PC-3 (cell line): Measurements from ENCODE around the gene SUGCT. TPM values are rescaled to one million over a fixed set of nuclear protein-coding genes. Genes with fewer than 3 reads are reported as not detected.

Experiments used
- ATAC-seq: fragments of 200-7000 bp; cut with Tn5 transposase; 2 replicates; pipeline ENCODE4 v1.9.1; 2020; ENCODE audit warnings: mild to moderate bottlenecking, moderate library complexity
- BruUV-seq: library from RNA; stranded (reverse); fragments of 400-500 nt; replicated peaks from 2 replicates; lab custom pipeline; 2021; lab: Mats Ljungman, UMichigan
- CTCF ChIA-PET: fragments of 300-600 bp; sonication (Branson Sonifier 250); formaldehyde crosslinking; loops from one replicate; lab custom pipeline; 2022; ENCODE audit warnings: antibody characterized with exemption; lab: Charles Lee
- POLR2A ChIA-PET: fragments of 300-600 bp; sonication (Branson Sonifier 250); formaldehyde crosslinking; loops from one replicate; lab custom pipeline; 2022; ENCODE audit warnings: antibody characterized with exemption; ENCODE audit not compliant: unreplicated experiment; lab: Charles Lee
- DNase-seq: peaks from one replicate; pipeline ENCODE4 v3.0.0-alpha.2; 2015
- H2AFZ ChIP-seq: fragments of 300-600 bp; sonication (generic); 2 replicates; pipeline ENCODE4 v1.6.0; 2016; ENCODE audit warnings: antibody characterized with exemption, low read length
- H3F3A ChIP-seq: fragments of 300-600 bp; sonication (generic); one replicate; pipeline ENCODE4 v1.6.0; 2017; ENCODE audit warnings: antibody characterized with exemption, low read length, control low read depth, mild to moderate bottlenecking; ENCODE audit not compliant: unreplicated experiment
- H3K27ac ChIP-seq: fragments of 300-600 bp; sonication (generic); 2 replicates; pipeline ENCODE4 v1.5.1; 2016; ENCODE audit warnings: mild to moderate bottlenecking, low read length
- H3K27me3 ChIP-seq: fragments of 300-600 bp; sonication (generic); 2 replicates; pipeline ENCODE4 v1.6.1; 2016; ENCODE audit warnings: low read length, mixed read lengths
- H3K36me3 ChIP-seq: fragments of 300-600 bp; sonication (generic); 2 replicates; pipeline ENCODE4 v1.6.1; 2016; ENCODE audit warnings: low read depth, mixed run types, low read length, mixed read lengths
- H3K4me1 ChIP-seq: fragments of 300-600 bp; sonication (generic); 2 replicates; pipeline ENCODE4 v1.5.1; 2016; ENCODE audit warnings: low read length; ENCODE audit not compliant: insufficient read depth
- H3K4me2 ChIP-seq: fragments of 300-600 bp; sonication (generic); 2 replicates; pipeline ENCODE4 v1.6.0; 2016; ENCODE audit warnings: low read length
- H3K4me3 ChIP-seq: fragments of 300-600 bp; sonication (generic); 2 replicates; pipeline ENCODE4 v1.5.1; 2016; ENCODE audit warnings: mild to moderate bottlenecking, low read length, mixed read lengths
- H3K79me2 ChIP-seq: fragments of 300-600 bp; sonication (generic); 2 replicates; pipeline ENCODE4 v1.6.1; 2017; ENCODE audit warnings: low read length, mixed read lengths
- H3K9ac ChIP-seq: fragments of 300-600 bp; sonication (generic); 2 replicates; pipeline ENCODE4 v1.6.0; 2016; ENCODE audit warnings: mild to moderate bottlenecking, low read length
- H3K9me2 ChIP-seq: fragments of 300-600 bp; sonication (generic); replicated peaks from 2 replicates; pipeline ENCODE4 v1.6.1; 2016; ENCODE audit warnings: mixed run types, low read length, mixed read lengths
- H3K9me3 ChIP-seq: fragments of 300-600 bp; sonication (generic); 2 replicates; pipeline ENCODE4 v1.6.1; 2016; ENCODE audit warnings: low read length, mixed read lengths
- H4K20me1 ChIP-seq: fragments of 300-600 bp; sonication (generic); 2 replicates; pipeline ENCODE4 v1.6.1; 2016; ENCODE audit warnings: low read length, mixed read lengths
- CTCF ChIP-seq: fragments of 300-600 bp; sonication (generic); conservative IDR thresholded peaks from 2 replicates; pipeline ENCODE4 v1.5.1; 2017; ENCODE audit warnings: antibody characterized with exemption, low read depth, mild to moderate bottlenecking, low read length
- EZH2 ChIP-seq: fragments of 300-600 bp; sonication (generic); IDR thresholded peaks from one replicate; pipeline ENCODE4 v1.6.1; 2017; ENCODE audit warnings: antibody characterized with exemption, mild to moderate bottlenecking, low read length; ENCODE audit not compliant: unreplicated experiment
- EZH2phosphoT487 ChIP-seq: fragments of 300-600 bp; sonication (generic); IDR thresholded peaks from 2 replicates; pipeline ENCODE4 v1.6.1; 2018; ENCODE audit warnings: mild to moderate bottlenecking, antibody characterized with exemption, low read length, borderline replicate concordance
- intact Hi-C: fragments of 100-400 bp; cut with micrococcal nuclease; formaldehyde crosslinking; loops from 2 replicates; pipeline ENCODE4 v1.9.0; 2023
- total RNA-seq: library from RNA; depleted of rRNA; stranded (reverse); fragments of >200 nt; gene quantifications from 2 replicates; pipeline ENCODE4 v1.2.3, GENCODE V29; 2014

Gene SUGCT
- total RNA-seq, 1 experiment from 2014 or later: 2.9 TPM

GRCh38 chr7:40859076-40859475, 724.3 kb downstream of the SUGCT start:
- POLR2A ChIA-PET: no interaction called here

GRCh38 chr7:40859965-40860543, 725.2 kb downstream of the SUGCT start:
- no peaks in the 10 kb centered on the region for H3K4me1 ChIP-seq
- no peaks in the 10 kb centered on the region for H3K9me2 ChIP-seq
- ChIA-PET POLR2A (no interaction called here), CTCF (no interaction called here)
- DNase-seq (no peak), ATAC-seq (no peak)
- no peaks in the 10 kb centered on the region for H3K79me2 ChIP-seq
- BruUV-seq: no TSS peak
- TF ChIP-seq EZH2phosphoT487 (no peak), CTCF (no peak), EZH2 (no peak)
- H3K4me2 ChIP-seq: no peak overlapping the region
- no peaks in the 10 kb centered on the region for H3K9me3 ChIP-seq
- H3K4me3 ChIP-seq: no peak overlapping the region
- no peak overlapping the region for H3K27ac ChIP-seq
- no peak overlapping the region for H2AFZ ChIP-seq
- H3F3A ChIP-seq: no peaks in the 10 kb centered on the region
- H3K27me3 ChIP-seq: no peaks in the 10 kb centered on the region
- intact Hi-C loops: no loop called here
- no peaks in the 10 kb centered on the region for H3K36me3 ChIP-seq
- no peak overlapping the region for H3K9ac ChIP-seq
- H4K20me1 ChIP-seq: no peaks in the 10 kb centered on the region

More at GRCh38 chr7:40859076-40859475, 724.3 kb downstream of the SUGCT start:
- TF ChIP-seq EZH2: no peak
- TF ChIP-seq CTCF: no peak
- TF ChIP-seq EZH2phosphoT487: no peak
- BruUV-seq: no TSS peak
- Histone ChIP-seq H3K9me3 (no peaks in the 10 kb centered on the region), H3F3A (no peaks in the 10 kb centered on the region), H3K9ac (no peak overlapping the region), H2AFZ (no peak overlapping the region), H3K27ac (no peak overlapping the region), H3K4me3 (no peak overlapping the region), H3K79me2 (no peaks in the 10 kb centered on the region), H4K20me1 (no peaks in the 10 kb centered on the region), H3K4me2 (no peak overlapping the region), H3K27me3 (no peaks in the 10 kb centered on the region), H3K36me3 (no peaks in the 10 kb centered on the region), H3K9me2 (no peaks in the 10 kb centered on the region), H3K4me1 (no peaks in the 10 kb centered on the region)
- intact Hi-C loops: no loop called here
- ATAC-seq: no peak
- CTCF ChIA-PET: no interaction called here
- no peak for DNase-seq

GRCh38 chr7:40865441-40866233, 730.8 kb downstream of the SUGCT start:
- CTCF ChIA-PET: no interaction called here

More at GRCh38 chr7:40865441-40866233, 730.8 kb downstream of the SUGCT start:
- Histone ChIP-seq H3F3A (no peaks in the 10 kb centered on the region), H3K4me2 (no peak overlapping the region), H3K27me3 (no peaks in the 10 kb centered on the region), H4K20me1 (no peaks in the 10 kb centered on the region), H2AFZ (no peak overlapping the region), H3K27ac (no peak overlapping the region), H3K9me3 (no peaks in the 10 kb centered on the region), H3K79me2 (no peaks in the 10 kb centered on the region), H3K4me1 (no peaks in the 10 kb centered on the region), H3K9me2 (no peaks in the 10 kb centered on the region), H3K9ac (no peak overlapping the region), H3K4me3 (no peak overlapping the region), H3K36me3 (no peaks in the 10 kb centered on the region)
- ATAC-seq (no peak), DNase-seq (no peak)
- POLR2A ChIA-PET: no interaction called here
- intact Hi-C loops: no loop called here
- TF ChIP-seq CTCF: no peak
- no peak for TF ChIP-seq EZH2phosphoT487
- TF ChIP-seq EZH2: no peak
- BruUV-seq: no TSS peak
